Measurements from ENCODE around the gene XPC. TPM values are rescaled to one million over a fixed set of nuclear protein-coding genes. Genes with fewer than 3 reads are reported as not detected.

Gene XPC
- total and polyA plus RNA-seq, 2 donors from 2014 or later = 15.9 to 44.4 TPM

GRCh38 chr3:14145236-14145635 lies 33.2 kb downstream of the XPC start:
- FAIRE-seq (no peak), DNase-seq (peak in 1 of 5 donors; percentile 18)
- TF ChIP-seq CTCF (IDR thresholded peaks at IDR 0.05; ENCODE audit: borderline replicate concordance, extremely low read depth, insufficient read depth) = no peak
- H3K4me1 ChIP-seq (ENCODE audit: control insufficient read depth in 2 of 3, insufficient read depth in 2 of 3, low read depth in 1 of 3, low read length in 3 of 3) = peaks cover 6 to 20% (median 18%) of the 10 kb centered on the region in 3 donors
- H3K27me3 ChIP-seq (ENCODE audit: control insufficient read depth, insufficient read depth, low read length) = no peaks in the 10 kb centered on the region
- H3K9me3 ChIP-seq (ENCODE audit: control insufficient read depth in 2 of 3, insufficient read depth in 1 of 3, low read length in 3 of 3) = no peaks in the 10 kb centered on the region
- intact Hi-C loops (cut with DNase I) = no loop called here
- H3K4me3 ChIP-seq (ENCODE audit: low read length in 3 of 3) = no peak overlapping the region
- H3K36me3 ChIP-seq (ENCODE audit: control insufficient read depth in 2 of 3, insufficient read depth in 3 of 3, low read length in 3 of 3) = peaks cover 2 to 42% (median 26%) of the 10 kb centered on the region in 3 donors
- no peak overlapping the region for H3K9ac ChIP-seq (ENCODE audit: low read length in 3 of 3)
- peak overlapping the region in 1 of 2 donors; percentile 71 for H3K27ac ChIP-seq (ENCODE audit: low read depth in 2 of 2, low read length in 2 of 2)

- Histone ChIP-seq H3K9me3 (ENCODE audit: control insufficient read depth in 2 of 3, insufficient read depth in 1 of 3, low read length in 3 of 3) (no peaks in the 10 kb centered on the region), H3K27me3 (ENCODE audit: control insufficient read depth, insufficient read depth, low read length) (no peaks in the 10 kb centered on the region), H3K27ac (ENCODE audit: low read depth in 2 of 2, low read length in 2 of 2) (peak overlapping the region; percentile 75 to 89), H3K9ac (ENCODE audit: low read length in 3 of 3) (peak overlapping the region in 1 of 3 donors; percentile 34), H3K36me3 (ENCODE audit: control insufficient read depth in 2 of 3, insufficient read depth in 3 of 3, low read length in 3 of 3) (peaks cover 2 to 41% (median 26%) of the 10 kb centered on the region in 3 donors), H3K4me3 (ENCODE audit: low read length in 3 of 3) (peak overlapping the region in 1 of 3 donors; percentile 4), H3K4me1 (ENCODE audit: control insufficient read depth in 2 of 3, insufficient read depth in 2 of 3, low read depth in 1 of 3, low read length in 3 of 3) (peaks cover 6 to 20% (median 18%) of the 10 kb centered on the region in 3 donors)
- TF ChIP-seq CTCF (IDR thresholded peaks at IDR 0.05; ENCODE audit: borderline replicate concordance, extremely low read depth, insufficient read depth) = no peak
- DNase-seq (peak; percentile 46 to 97 (median 80)), FAIRE-seq (peak; percentile 85)
- intact Hi-C loops (cut with DNase I) = no loop called here
Observed at GRCh38 chr3:14144423-14145075, 33.9 kb downstream of the XPC start.

GRCh38 chr3:14143271-14144225 lies 34.9 kb downstream of the XPC start:
- DNase-seq = peak in 2 of 5 donors; percentile 62 to 80

More at GRCh38 chr3:14143271-14144225, 34.9 kb downstream of the XPC start:
- Histone ChIP-seq H3K4me1 (ENCODE audit: control insufficient read depth in 2 of 3, insufficient read depth in 2 of 3, low read depth in 1 of 3, low read length in 3 of 3) (peaks cover 6 to 20% (median 18%) of the 10 kb centered on the region in 3 donors), H3K27ac (ENCODE audit: low read depth in 2 of 2, low read length in 2 of 2) (peak overlapping the region; percentile 75 to 89), H3K4me3 (ENCODE audit: low read length in 3 of 3) (no peak overlapping the region), H3K36me3 (ENCODE audit: control insufficient read depth in 2 of 3, insufficient read depth in 3 of 3, low read length in 3 of 3) (peaks cover 2 to 45% (median 26%) of the 10 kb centered on the region in 3 donors), H3K27me3 (ENCODE audit: control insufficient read depth, insufficient read depth, low read length) (no peaks in the 10 kb centered on the region), H3K9ac (ENCODE audit: low read length in 3 of 3) (peak overlapping the region; percentile 9 to 18 (median 17)), H3K9me3 (ENCODE audit: control insufficient read depth in 2 of 3, insufficient read depth in 1 of 3, low read length in 3 of 3) (no peaks in the 10 kb centered on the region)
- peak; percentile 38 for FAIRE-seq
- intact Hi-C loops (cut with DNase I) = no loop called here
- TF ChIP-seq CTCF (IDR thresholded peaks at IDR 0.05; ENCODE audit: borderline replicate concordance, extremely low read depth, insufficient read depth) = no peak
